Calu3 (cell line): ENCODE data around the gene C5orf15. TPM values are rescaled to one million over a fixed set of nuclear protein-coding genes. Genes with fewer than 3 reads are reported as not detected.
A peak's percentile ranks its signal among the peaks of the same experiment; 100 is the strongest.
"Not testable (repeated sequence)": the region's sequence is repeated elsewhere in the genome, so short reads cannot be mapped to it uniquely, and the experiment has no call there.

ENCODE experiments used
- BruUV-seq: library from RNA; stranded (reverse); fragments of 400-500 nt; replicated peaks from 2 replicates; lab custom pipeline; 2021; lab: Mats Ljungman, UMichigan
- CTCF ChIA-PET: fragments of 300-600 bp; sonication (Branson Sonifier 250); formaldehyde crosslinking; loops from one replicate; lab custom pipeline; 2022; ENCODE audit warnings: antibody characterized with exemption; lab: Charles Lee
- DNase-seq: peaks from one replicate; pipeline ENCODE4 v3.0.0; 2022
- H3K27ac Mint-ChIP-seq: one replicate; pipeline ENCODE4 v1.8.0; 2022; ENCODE audit warnings: mixed read lengths; ENCODE audit not compliant: unreplicated experiment
- H3K27me3 Mint-ChIP-seq: one replicate; pipeline ENCODE4 v1.8.0; 2022; ENCODE audit warnings: mixed read lengths; ENCODE audit not compliant: unreplicated experiment
- H3K36me3 Mint-ChIP-seq: one replicate; pipeline ENCODE4 v1.8.0; 2022; ENCODE audit warnings: mild to moderate bottlenecking, moderate library complexity, mixed read lengths; ENCODE audit not compliant: insufficient read depth, unreplicated experiment
- H3K4me1 Mint-ChIP-seq: one replicate; pipeline ENCODE4 v1.8.0; 2022; ENCODE audit warnings: mild to moderate bottlenecking, low read depth, mixed read lengths; ENCODE audit not compliant: unreplicated experiment
- H3K4me3 Mint-ChIP-seq: one replicate; pipeline ENCODE4 v1.8.0; 2022; ENCODE audit warnings: mild to moderate bottlenecking, low read depth, moderate library complexity, mixed read lengths; ENCODE audit not compliant: unreplicated experiment
- H3K9me3 Mint-ChIP-seq: one replicate; pipeline ENCODE4 v1.8.0; 2022; ENCODE audit warnings: low read depth, mixed read lengths; ENCODE audit not compliant: unreplicated experiment
- CTCF ChIP-seq: fragments of 200-600 bp; IDR thresholded peaks from one replicate; pipeline ENCODE4 v1.8.0; 2022; ENCODE audit warnings: antibody characterized with exemption; ENCODE audit not compliant: unreplicated experiment
- intact Hi-C: fragments of 100-400 bp; cut with micrococcal nuclease; formaldehyde crosslinking; loops from one replicate; pipeline ENCODE4 v1.10.0; 2022; ENCODE audit not compliant: unreplicated experiment
- total RNA-seq: library from RNA; stranded (reverse); gene quantifications from 2 replicates; pipeline ENCODE4 v1.2.3, GENCODE V29; 2022

Gene C5orf15
- total RNA-seq, 1 experiment from 2014 or later: 104 TPM

DNA sequence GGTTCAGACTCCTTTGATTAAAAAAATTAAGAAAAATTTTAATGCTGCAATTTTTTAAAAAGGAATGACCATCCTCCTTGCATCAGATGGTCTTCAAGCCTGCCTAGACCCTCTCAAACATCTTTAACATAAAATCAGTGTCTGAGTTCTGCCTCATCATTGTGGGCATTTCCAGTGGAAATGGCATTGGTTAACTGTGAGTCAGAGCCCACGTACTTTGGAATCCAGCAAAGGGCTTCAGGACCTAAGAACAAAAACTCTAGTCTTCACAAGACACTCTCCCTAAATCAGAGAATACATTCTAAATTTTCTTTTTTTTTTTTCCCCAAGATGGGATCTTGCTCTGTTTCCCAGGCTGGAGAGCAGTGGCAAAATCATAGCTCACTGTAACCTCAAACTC is 9.4 kb upstream of the C5orf15 start:
- Mint-ChIP-seq H3K27ac (no peak overlapping the region), H3K4me1 (peaks cover 4% of the 10 kb centered on the region), H3K4me3 (no peak overlapping the region), H3K27me3 (no peaks in the 10 kb centered on the region), H3K9me3 (no peaks in the 10 kb centered on the region), H3K36me3 (peaks cover 83% of the 10 kb centered on the region)
- no peak for DNase-seq
- BruUV-seq: no TSS peak
- intact Hi-C loops: no loop called here
- TF ChIP-seq CTCF: no peak
- CTCF ChIA-PET: no interaction called here

GRCh38 chr5:133977161-133977787 is 8.8 kb upstream of the C5orf15 start:
- no peak overlapping the region for H3K4me3 Mint-ChIP-seq
- no peaks in the 10 kb centered on the region for H3K27me3 Mint-ChIP-seq
- peak overlapping the region; percentile 7 for H3K27ac Mint-ChIP-seq
- no peak for TF ChIP-seq CTCF
- H3K4me1 Mint-ChIP-seq: peaks cover 7% of the 10 kb centered on the region
- intact Hi-C loops: no loop called here
- H3K9me3 Mint-ChIP-seq: no peaks in the 10 kb centered on the region
- CTCF ChIA-PET: no interaction called here
- BruUV-seq: no TSS peak
- H3K36me3 Mint-ChIP-seq: peaks cover 77% of the 10 kb centered on the region
- no peak for DNase-seq

GRCh38 chr5:133975546-133975945 is 7.1 kb upstream of the C5orf15 start:
- H3K4me3 Mint-ChIP-seq, H3K4me1 Mint-ChIP-seq, H3K27me3 Mint-ChIP-seq, H3K9me3 Mint-ChIP-seq, DNase-seq, BruUV-seq, intact Hi-C loops: not testable (repeated sequence)
- H3K36me3 Mint-ChIP-seq: peaks cover 79% of the 10 kb centered on the region
- CTCF ChIA-PET: interaction anchor here (0.6 kb wide), 2 partner anchors 152 to 475 kb away, joined by 3 to 4 read pairs; no protein-coding TSS in a partner anchor
- H3K27ac Mint-ChIP-seq: peak overlapping the region; percentile 23

- CTCF ChIA-PET: no interaction called here
- DNase-seq: no peak
- Mint-ChIP-seq H3K36me3 (peaks cover 80% of the 10 kb centered on the region), H3K4me1 (peaks cover 21% of the 10 kb centered on the region), H3K9me3 (no peaks in the 10 kb centered on the region), H3K27ac (no peak overlapping the region), H3K27me3 (no peaks in the 10 kb centered on the region), H3K4me3 (no peak overlapping the region)
- TF ChIP-seq CTCF: no peak
- BruUV-seq: no TSS peak
- intact Hi-C loops: no loop called here
Measured at GRCh38 chr5:133974142-133974541, 5.7 kb upstream of the C5orf15 start.

GRCh38 chr5:133970325-133970909 is 2.0 kb upstream of the C5orf15 start:
- CTCF ChIA-PET: interaction anchor here (0.7 to 2.3 kb wide), 15 partner anchors 9 to 323 kb away, joined by 3 to 10 read pairs (median 4); partner anchors contain the start of gene VDAC1

More at GRCh38 chr5:133970325-133970909, 2.0 kb upstream of the C5orf15 start:
- no peaks in the 10 kb centered on the region for H3K27me3 Mint-ChIP-seq
- peak overlapping the region; percentile 99 for H3K4me3 Mint-ChIP-seq
- intact Hi-C loops: no loop called here
- H3K27ac Mint-ChIP-seq: peak overlapping the region; percentile 93
- no TSS peak for BruUV-seq
- H3K9me3 Mint-ChIP-seq: no peaks in the 10 kb centered on the region
- no peak for TF ChIP-seq CTCF
- peaks cover 66% of the 10 kb centered on the region for H3K36me3 Mint-ChIP-seq
- H3K4me1 Mint-ChIP-seq: peaks cover 42% of the 10 kb centered on the region
- DNase-seq: peak; percentile 15
